Measurements from ENCODE around the gene CPEB4. TPM values are rescaled to one million over a fixed set of nuclear protein-coding genes. Genes with fewer than 3 reads are reported as not detected.

Gene CPEB4
- total RNA-seq, 4 donors from 2014 or later, result 20.1 to 26.6 (median 24.2) TPM

DNA sequence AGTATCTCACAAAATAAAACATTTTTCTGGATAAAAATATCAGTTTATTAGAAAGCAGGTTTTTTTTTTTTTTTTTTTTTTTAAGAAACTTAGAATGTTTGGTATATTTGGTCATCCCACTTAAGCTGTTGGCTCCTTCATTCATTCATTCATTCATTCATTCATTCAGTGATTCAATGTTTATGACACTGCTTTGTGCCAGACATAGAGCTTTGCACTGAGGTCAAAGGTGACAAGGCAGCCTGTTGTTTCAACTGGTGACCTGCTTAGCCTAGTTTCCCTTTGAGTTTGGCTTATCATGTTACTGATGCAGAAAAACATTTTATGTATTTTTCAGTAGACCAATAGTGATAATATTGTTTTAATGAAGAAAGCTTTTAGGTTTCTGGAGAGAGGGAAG lies 23.5 kb downstream of the CPEB4 start:
- TF ChIP-seq POLR2A (IDR thresholded peaks at IDR 0.05), result no peak
- TF ChIP-seq EP300 (IDR thresholded peaks at IDR 0.05), result no peak
- TF ChIP-seq, protein P1, sequence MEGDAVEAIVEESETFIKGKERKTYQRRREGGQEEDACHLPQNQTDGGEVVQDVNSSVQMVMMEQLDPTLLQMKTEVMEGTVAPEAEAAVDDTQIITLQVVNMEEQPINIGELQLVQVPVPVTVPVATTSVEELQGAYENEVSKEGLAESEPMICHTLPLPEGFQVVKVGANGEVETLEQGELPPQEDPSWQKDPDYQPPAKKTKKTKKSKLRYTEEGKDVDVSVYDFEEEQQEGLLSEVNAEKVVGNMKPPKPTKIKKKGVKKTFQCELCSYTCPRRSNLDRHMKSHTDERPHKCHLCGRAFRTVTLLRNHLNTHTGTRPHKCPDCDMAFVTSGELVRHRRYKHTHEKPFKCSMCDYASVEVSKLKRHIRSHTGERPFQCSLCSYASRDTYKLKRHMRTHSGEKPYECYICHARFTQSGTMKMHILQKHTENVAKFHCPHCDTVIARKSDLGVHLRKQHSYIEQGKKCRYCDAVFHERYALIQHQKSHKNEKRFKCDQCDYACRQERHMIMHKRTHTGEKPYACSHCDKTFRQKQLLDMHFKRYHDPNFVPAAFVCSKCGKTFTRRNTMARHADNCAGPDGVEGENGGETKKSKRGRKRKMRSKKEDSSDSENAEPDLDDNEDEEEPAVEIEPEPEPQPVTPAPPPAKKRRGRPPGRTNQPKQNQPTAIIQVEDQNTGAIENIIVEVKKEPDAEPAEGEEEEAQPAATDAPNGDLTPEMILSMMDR (IDR thresholded peaks at IDR 0.05), result no peak
- H3K4me1 ChIP-seq, result peaks cover 0 to 59% (median 8%) of the 10 kb centered on the region in 4 donors
- no peak for DNase-seq (ENCODE audit: low spot score in 2 of 2)
- H3K4me3 ChIP-seq, result no peak overlapping the region
- H3K9me3 ChIP-seq, result no peaks in the 10 kb centered on the region
- H3K27ac ChIP-seq, result no peak overlapping the region
- H3K27me3 ChIP-seq, result no peaks in the 10 kb centered on the region
- H3K36me3 ChIP-seq, result peaks cover 0 to 4% (median 0%) of the 10 kb centered on the region in 3 donors

DNA sequence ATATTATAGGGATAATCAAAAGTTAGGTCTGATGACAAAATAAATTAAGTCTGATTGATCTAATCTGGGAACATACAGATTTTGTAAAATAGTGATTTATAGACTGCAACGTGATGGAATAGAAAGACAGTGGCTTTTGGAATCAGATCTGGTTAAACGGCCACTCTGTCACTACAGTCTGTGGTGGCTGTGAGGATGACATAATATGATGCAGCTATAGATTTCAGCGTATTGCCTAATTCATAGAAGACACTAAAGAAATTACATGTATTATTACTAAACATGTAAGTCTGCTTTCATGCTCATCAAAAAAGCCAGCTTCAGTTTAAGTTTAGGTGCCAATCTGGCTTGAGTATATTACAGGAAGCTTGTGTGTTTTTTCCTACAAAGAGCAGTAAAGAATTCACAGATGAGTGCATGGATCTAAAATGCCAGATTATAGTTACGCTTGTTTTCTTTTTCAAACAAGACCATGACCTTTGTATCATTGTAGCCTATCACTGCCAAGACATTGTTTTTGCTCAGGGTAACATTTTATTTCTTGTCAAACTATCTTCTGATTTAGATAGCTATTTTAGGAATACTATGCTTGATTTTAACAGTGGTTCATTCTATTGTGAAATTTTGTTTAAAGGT lies 25.7 kb downstream of the CPEB4 start:
- H3K4me1 ChIP-seq, result peaks cover 0 to 54% (median 8%) of the 10 kb centered on the region in 4 donors
- no peaks in the 10 kb centered on the region for H3K27me3 ChIP-seq
- H3K4me3 ChIP-seq, result no peak overlapping the region
- WGBS, 2 donors, result 63 to 72% methylated on average over 4 of the region's 4 CpGs
- no peak for DNase-seq (ENCODE audit: low spot score in 2 of 2)
- peaks cover 0 to 4% (median 0%) of the 10 kb centered on the region in 3 donors for H3K36me3 ChIP-seq
- H3K27ac ChIP-seq, result peak overlapping the region in 1 of 4 donors; percentile 13
- TF ChIP-seq, protein P1 (IDR thresholded peaks at IDR 0.05), result no peak
- TF ChIP-seq POLR2A (IDR thresholded peaks at IDR 0.05), result no peak
- TF ChIP-seq EP300 (IDR thresholded peaks at IDR 0.05), result no peak
- H3K9me3 ChIP-seq, result no peaks in the 10 kb centered on the region

DNA sequence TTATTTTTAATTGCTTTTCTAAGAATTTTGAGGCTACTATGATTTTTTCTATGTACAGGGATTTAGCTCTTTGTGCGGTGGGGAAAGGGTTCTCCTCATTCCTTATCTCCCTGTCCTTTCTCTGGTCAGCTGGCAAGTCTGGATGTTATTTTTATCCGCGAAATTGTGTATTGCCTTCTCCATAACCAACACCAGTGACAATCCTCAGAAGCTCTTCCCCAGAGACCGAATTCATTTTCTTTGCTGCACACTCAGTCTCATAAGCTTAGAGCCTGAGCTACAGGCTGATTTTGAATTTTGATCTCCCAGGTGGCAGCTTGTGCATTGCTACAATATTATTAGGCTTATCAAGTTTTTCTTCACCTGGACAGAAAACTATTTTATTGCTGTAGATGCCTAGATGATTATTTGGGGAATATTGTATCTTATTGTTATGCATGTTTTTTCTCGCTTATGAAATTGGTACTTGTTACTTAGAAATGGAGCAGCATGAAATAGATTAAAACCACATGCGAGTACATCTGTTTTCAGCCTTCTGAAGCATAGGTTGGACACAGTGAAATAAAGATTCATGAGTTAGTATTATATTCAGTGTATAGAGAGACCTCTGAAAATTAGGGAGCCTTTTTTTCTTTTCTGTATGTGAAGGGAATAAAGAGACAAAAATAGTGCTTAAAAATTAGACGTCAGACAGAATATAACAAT lies 27.3 kb downstream of the CPEB4 start:
- Histone ChIP-seq H3K9me3 (no peaks in the 10 kb centered on the region), H3K4me1 (peaks cover 0 to 54% (median 9%) of the 10 kb centered on the region in 4 donors), H3K27me3 (no peaks in the 10 kb centered on the region), H3K27ac (no peak overlapping the region), H3K4me3 (no peak overlapping the region), H3K36me3 (peaks cover 0 to 4% (median 0%) of the 10 kb centered on the region in 3 donors)
- DNase-seq (ENCODE audit: low spot score in 2 of 2), result no peak
- 77 to 82% methylated on average over 7 of the region's 7 CpGs for WGBS, 2 donors
- TF ChIP-seq, protein P1 (IDR thresholded peaks at IDR 0.05), result no peak
- TF ChIP-seq POLR2A (IDR thresholded peaks at IDR 0.05), result no peak
- no peak for TF ChIP-seq EP300 (IDR thresholded peaks at IDR 0.05)

GRCh38 chr5:173916233-173916632 lies 28.1 kb downstream of the CPEB4 start:
- H3K27ac ChIP-seq, result no peak overlapping the region

More at GRCh38 chr5:173916233-173916632, 28.1 kb downstream of the CPEB4 start:
- H3K4me3 ChIP-seq, result no peak overlapping the region
- no peaks in the 10 kb centered on the region for H3K27me3 ChIP-seq
- DNase-seq (ENCODE audit: low spot score in 2 of 2), result no peak
- H3K36me3 ChIP-seq, result peaks cover 0 to under 1% (median 0%) of the 10 kb centered on the region in 3 donors
- peaks cover 0 to 62% (median 9%) of the 10 kb centered on the region in 4 donors for H3K4me1 ChIP-seq
- H3K9me3 ChIP-seq, result no peaks in the 10 kb centered on the region
- WGBS, 2 donors, result 63 to 64% methylated on average over 3 of the region's 3 CpGs
- no peak for TF ChIP-seq POLR2A (IDR thresholded peaks at IDR 0.05)
- TF ChIP-seq, protein P1 (IDR thresholded peaks at IDR 0.05), result no peak
- TF ChIP-seq EP300 (IDR thresholded peaks at IDR 0.05), result no peak

Data from tibial nerve (tissue), 4 donors.